IPS-18c (cell line): ENCODE results near the gene JARID2.

Source experiments
- H3K4me3 ChIP-seq: 2 replicates; pipeline ENCODE4 v1.7.0; 2013; ENCODE audit warnings: low read depth, mild to moderate bottlenecking, low read length, moderate library complexity; ENCODE audit not compliant: insufficient read depth
- H3K9me3 ChIP-seq: one replicate; pipeline ENCODE4 v1.6.1; 2013; ENCODE audit warnings: mild to moderate bottlenecking, low read length, moderate library complexity; ENCODE audit not compliant: control insufficient read depth, insufficient read depth

The JARID2 gene

GRCh38 chr6:15510121-15510520 is 264.3 kb downstream of the JARID2 start:
- no peak overlapping the region for H3K4me3 ChIP-seq

DNA sequence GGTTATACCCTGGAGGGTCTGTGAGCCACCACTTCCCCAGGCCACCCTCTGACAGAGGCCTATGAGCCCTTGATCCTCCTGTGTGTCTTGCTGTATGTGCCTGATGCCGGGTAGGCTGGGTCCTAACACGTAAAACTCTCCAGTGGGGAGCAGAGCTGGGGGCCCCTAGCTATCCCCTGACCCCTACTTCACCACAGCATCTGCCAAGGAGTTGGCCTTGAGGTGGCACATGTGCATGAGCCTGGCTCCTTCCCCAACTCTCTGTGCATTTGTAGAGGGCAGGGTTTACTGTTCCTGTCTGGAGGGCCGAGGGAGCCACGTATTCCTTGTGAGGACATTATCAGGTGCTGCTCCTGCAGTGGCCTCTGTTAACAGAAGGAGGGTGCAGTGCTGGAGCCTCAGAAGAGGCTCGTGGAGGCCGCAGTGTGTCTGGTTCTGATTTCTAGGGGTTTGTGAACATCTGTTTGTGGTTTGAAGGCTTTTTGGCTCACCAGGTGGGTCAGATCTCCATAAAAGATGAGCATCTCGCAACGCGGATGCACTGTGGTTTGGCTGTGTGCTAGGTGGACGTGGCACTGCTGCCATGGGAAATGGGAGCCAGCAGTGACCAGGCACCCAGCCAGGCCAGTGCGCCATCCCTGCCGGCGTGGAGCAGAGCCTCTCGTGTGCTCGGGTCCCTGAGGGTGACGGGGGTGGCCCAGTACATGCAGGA is 264.8 kb downstream of the JARID2 start:
- no peak overlapping the region for H3K4me3 ChIP-seq
- no peaks in the 10 kb centered on the region for H3K9me3 ChIP-seq

More at GRCh38 chr6:15510121-15510520, 264.3 kb downstream of the JARID2 start:
- no peaks in the 10 kb centered on the region for H3K9me3 ChIP-seq

GRCh38 chr6:15511248-15512125 is 265.6 kb downstream of the JARID2 start:
- Histone ChIP-seq H3K9me3 (no peaks in the 10 kb centered on the region), H3K4me3 (no peak overlapping the region)

DNA sequence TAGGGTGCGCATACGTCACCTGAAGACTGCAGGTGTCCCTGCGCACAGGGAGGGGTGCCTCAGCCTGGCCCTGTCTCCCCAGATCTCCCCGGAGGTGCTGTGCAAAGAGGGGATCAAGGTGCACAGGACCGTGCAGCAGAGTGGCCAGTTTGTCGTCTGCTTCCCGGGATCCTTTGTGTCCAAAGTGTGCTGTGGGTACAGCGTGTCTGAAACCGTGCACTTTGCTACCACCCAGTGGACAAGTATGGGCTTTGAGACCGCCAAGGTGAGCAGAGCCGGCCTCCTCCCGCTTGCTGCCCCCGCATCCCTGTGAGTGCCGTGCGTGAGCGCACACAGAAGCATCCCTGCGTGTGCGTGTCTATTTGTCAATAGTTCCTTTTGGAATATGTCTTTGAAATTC is 266.3 kb downstream of the JARID2 start:
- H3K4me3 ChIP-seq, result no peak overlapping the region
- H3K9me3 ChIP-seq, result no peaks in the 10 kb centered on the region

- Histone ChIP-seq H3K4me3 (no peak overlapping the region), H3K9me3 (no peaks in the 10 kb centered on the region)
These were observed 266.9 kb downstream of the JARID2 start for GRCh38 chr6:15512721-15513120.

- Histone ChIP-seq H3K4me3 (no peak overlapping the region), H3K9me3 (no peaks in the 10 kb centered on the region)
These were observed 267.4 kb downstream of the JARID2 start for GRCh38 chr6:15513131-15513771.

- no peaks in the 10 kb centered on the region for H3K9me3 ChIP-seq
- no peak overlapping the region for H3K4me3 ChIP-seq
These were observed 268.2 kb downstream of the JARID2 start for GRCh38 chr6:15513801-15514711.

GRCh38 chr6:15515226-15515625 is 269.4 kb downstream of the JARID2 start:
- Histone ChIP-seq H3K9me3 (no peaks in the 10 kb centered on the region), H3K4me3 (no peak overlapping the region)

GRCh38 chr6:15515660-15516375 is 269.9 kb downstream of the JARID2 start:
- no peak overlapping the region for H3K4me3 ChIP-seq
- no peaks in the 10 kb centered on the region for H3K9me3 ChIP-seq

DNA sequence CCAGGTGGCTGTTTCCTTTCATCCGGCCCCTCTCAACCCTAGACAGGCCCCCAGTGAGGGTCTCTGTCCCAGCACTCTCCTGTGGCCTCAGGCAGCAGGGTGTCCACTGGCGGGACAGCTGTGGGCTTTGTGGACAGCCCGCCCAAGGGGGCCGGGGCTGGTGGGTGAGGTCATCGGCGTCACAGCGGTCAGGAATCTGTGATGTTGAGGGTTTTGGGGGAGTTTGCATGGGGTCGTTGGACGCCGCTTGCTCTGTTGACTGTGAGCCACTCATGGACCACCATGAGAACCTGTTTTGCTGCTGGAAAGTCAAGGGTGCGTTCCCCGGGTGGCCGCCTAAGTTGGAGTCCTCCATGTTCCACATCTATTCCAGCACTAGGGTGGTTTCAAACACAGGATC is 270.5 kb downstream of the JARID2 start:
- no peaks in the 10 kb centered on the region for H3K9me3 ChIP-seq
- H3K4me3 ChIP-seq, result no peak overlapping the region

DNA sequence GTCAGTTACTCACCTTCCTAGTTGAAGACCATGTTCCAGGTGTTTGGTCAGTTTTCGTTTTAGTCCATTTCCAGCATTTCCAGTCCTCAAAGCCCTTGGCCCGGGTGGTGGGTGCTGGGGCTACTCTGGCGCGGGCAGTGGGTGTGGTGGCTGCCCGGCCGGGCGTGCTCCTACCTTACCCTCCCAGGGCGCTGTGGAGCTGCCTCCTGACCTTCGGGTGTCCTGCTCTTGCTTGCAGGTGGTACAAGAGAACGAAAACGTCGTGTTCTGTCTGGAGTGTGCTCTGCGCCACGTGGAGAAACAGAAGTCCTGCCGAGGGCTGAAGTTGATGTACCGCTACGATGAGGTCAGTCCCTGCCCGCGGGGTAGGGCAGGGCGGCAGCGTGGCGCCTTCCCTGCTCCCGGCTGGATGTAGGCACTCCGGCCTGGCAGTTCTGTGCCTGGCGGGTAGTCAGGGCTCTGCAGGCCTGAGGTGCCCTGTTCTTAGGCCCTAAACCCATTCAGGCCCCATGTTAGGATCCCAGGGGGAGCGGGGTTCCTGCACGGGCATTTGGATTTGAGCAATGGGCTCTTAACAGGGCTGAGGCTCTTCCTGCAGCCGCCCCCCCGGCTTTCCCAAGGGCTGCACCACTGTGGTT is 271.2 kb downstream of the JARID2 start:
- no peaks in the 10 kb centered on the region for H3K9me3 ChIP-seq
- no peak overlapping the region for H3K4me3 ChIP-seq

- H3K9me3 ChIP-seq, result no peaks in the 10 kb centered on the region
- no peak overlapping the region for H3K4me3 ChIP-seq
These were observed 271.7 kb downstream of the JARID2 start for GRCh38 chr6:15517600-15517999.

GRCh38 chr6:15518057-15518456 is 272.2 kb downstream of the JARID2 start:
- no peak overlapping the region for H3K4me3 ChIP-seq
- no peaks in the 10 kb centered on the region for H3K9me3 ChIP-seq

- H3K9me3 ChIP-seq, result no peaks in the 10 kb centered on the region
These were observed 273.0 kb downstream of the JARID2 start for GRCh38 chr6:15518878-15519277.

GRCh38 chr6:15519681-15520080 is 273.8 kb downstream of the JARID2 start:
- Histone ChIP-seq H3K9me3 (no peaks in the 10 kb centered on the region), H3K4me3 (no peak overlapping the region)

More at GRCh38 chr6:15518878-15519277, 273.0 kb downstream of the JARID2 start:
- no peak overlapping the region for H3K4me3 ChIP-seq

DNA sequence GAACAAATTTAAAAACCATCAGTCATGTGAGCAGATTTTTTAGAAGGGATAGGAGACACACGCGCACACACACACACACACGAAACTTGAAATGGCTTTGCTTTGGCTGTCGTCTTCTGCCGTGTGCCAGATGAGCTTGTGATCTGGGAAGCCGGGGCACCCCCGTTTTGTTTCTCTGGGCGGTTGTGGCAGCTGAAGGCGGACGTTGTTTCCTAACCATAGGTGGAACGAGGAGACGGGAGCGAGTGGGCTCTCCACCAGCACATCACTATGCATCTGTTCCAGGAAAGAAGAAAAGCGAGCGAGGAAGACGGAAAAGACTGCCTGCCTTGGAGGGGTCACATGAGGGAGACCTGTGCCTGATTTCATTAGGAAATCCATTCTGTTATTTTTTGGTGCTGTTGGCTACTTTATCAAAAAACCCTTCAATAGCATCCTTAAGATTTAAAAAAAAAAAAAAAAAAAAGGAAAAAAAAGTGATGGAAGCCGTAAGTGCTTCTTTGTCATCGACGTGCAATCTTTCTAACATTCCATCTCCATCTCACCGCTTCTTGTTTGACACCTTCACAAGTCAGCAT is 274.8 kb downstream of the JARID2 start:
- H3K9me3 ChIP-seq, result no peaks in the 10 kb centered on the region
- no peak overlapping the region for H3K4me3 ChIP-seq
